ENCODE data around the gene CTDSP2. TPM values are rescaled to one million over a fixed set of nuclear protein-coding genes. Genes with fewer than 3 reads are reported as not detected.

CTDSP2 gene
- total RNA-seq, 2 donors from 2014 or later: 67.6 to 105 TPM

DNA sequence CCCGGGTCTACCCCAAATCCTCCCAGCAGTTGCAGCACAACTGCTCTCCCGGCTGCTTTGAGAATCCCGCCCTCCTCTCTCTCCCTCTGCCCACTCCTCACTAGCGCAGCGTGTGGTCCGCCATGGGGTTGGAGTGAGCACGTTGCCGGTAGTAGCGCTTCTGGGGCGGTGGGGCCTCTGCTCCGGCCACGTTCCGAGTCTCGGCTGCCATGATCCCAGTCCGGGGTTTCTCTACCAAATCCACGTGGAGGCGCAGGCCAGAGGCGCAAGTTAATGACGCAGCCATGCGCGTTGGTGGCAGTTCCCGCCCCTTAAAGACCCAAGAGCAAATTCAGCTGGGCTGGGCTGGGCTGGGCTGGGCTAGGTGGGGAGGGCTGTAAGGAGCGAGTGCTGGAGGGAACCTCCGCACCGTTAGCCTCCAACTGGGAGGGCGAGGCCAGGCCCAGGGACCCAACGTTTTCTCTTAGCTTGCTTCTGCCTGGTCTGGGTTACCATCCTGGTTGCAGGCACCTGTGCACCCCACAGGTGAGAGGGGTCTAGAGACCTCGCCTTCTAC is 74.6 kb downstream of the CTDSP2 start, which contains the start of gene METTL1:
Gene METTL1, minus strand, starts transcription at position 233 of the 556 bp plus-strand sequence. Its CDS starts 22 bp downstream, at position 211.
- peak; percentile 97 for DNase-seq (ENCODE audit: low spot score)
- Histone ChIP-seq H3K4me3 (peak within 1 kb of the TSS; percentile 61 to 89), H3K36me3 (peaks cover 16% of the 10 kb centered on the region), H3K4me1 (peaks cover 0 to 28% of the 10 kb centered on the region in 2 donors), H3K27me3 (no peaks in the 10 kb centered on the region), H3K27ac (peak within 1 kb of the TSS; percentile 93 to 94), H3K9me3 (no peaks in the 10 kb centered on the region)
- TF ChIP-seq CTCF (IDR thresholded peaks at IDR 0.05): no peak

DNA sequence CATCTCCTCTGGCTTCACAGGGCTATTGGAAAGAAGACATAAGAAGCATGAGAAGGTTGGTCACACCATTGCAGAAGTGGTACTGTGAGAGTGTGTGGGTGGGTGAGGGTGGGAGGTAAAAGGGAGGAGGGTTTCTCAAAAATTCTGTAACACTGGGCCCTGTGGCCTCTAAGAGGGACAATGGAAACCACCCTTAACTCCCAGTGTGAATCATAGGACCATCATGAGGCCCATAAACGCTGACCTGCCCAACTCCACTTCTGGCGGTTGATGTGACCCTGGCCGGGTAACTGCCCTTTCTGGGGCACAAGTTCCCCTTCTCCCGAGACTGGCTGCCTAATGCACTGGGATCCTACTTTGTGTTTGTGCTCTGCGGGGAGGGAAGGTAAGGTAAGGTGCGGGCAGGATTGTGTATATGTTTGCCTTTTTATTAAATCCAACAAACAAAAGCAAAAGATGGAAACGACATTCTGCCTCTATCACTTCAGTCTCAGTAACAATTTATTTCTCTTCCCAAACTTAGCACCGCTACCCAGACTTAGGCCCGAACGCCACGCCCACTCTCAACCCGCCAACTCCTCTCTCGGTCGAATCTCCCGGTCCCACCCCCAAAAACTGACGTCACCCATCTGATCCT is 75.2 kb downstream of the CTDSP2 start:
- DNase-seq (ENCODE audit: low spot score): peak; percentile 90
- Histone ChIP-seq H3K4me1 (peaks cover 0 to 34% of the 10 kb centered on the region in 2 donors), H3K4me3 (peak overlapping the region; percentile 61 to 89), H3K27ac (peak overlapping the region; percentile 93 to 94), H3K36me3 (peaks cover 16% of the 10 kb centered on the region), H3K9me3 (no peaks in the 10 kb centered on the region), H3K27me3 (no peaks in the 10 kb centered on the region)
- TF ChIP-seq CTCF (IDR thresholded peaks at IDR 0.05): no peak

GRCh38 chr12:57770734-57771133 is 75.8 kb downstream of the CTDSP2 start:
- H3K27ac ChIP-seq: no peak overlapping the region
- H3K36me3 ChIP-seq: peaks cover 16% of the 10 kb centered on the region
- peaks cover 0 to 40% of the 10 kb centered on the region in 2 donors for H3K4me1 ChIP-seq
- no peak for DNase-seq (ENCODE audit: low spot score)
- peaks cover 0 to 4% of the 10 kb centered on the region in 2 donors for H3K27me3 ChIP-seq
- no peak overlapping the region for H3K4me3 ChIP-seq
- H3K9me3 ChIP-seq: no peaks in the 10 kb centered on the region
- TF ChIP-seq CTCF (IDR thresholded peaks at IDR 0.05): no peak

MicroRNA genes within 50 kb of the gene (microRNA counts, 767-probe panel; counts per million panel counts)
- 4,192 to 9,591 counts per million in 2 donors for microRNA hsa-miR-26a-5p

Small RNAs within 50 kb of the gene (microRNA-seq; reads per million reads assigned to microRNA genes)
- gene MIR26A2 (ENCODE audit: borderline number of aligned reads in 2 of 2, borderline replicate concordance in 1 of 2): 796 to 889 reads per million in 2 donors

Other genes with a start within 250 kb of the CTDSP2 start
- gene DTX3, start 241.9 kb downstream of the CTDSP2 start, total RNA-seq: 10 to 100 TPM; 22.3 to 32.5 TPM
- gene ARHGEF25, start 235.3 kb downstream of the CTDSP2 start, total RNA-seq: 10 to 100 TPM in 1 of 2 donors, 1 to 10 TPM in 1; 7.4 to 11.0 TPM
- gene B4GALNT1, start 213.5 kb downstream of the CTDSP2 start, total RNA-seq: 1 to 10 TPM; 3.5 to 4.4 TPM
- 100 to 1,000 TPM; 161 to 173 TPM for gene OS9, start 152.6 kb downstream of the CTDSP2 start, total RNA-seq
- 1 to 10 TPM in 1 of 2 donors, under 1 TPM in 1; 0.75 to 4.8 TPM for gene AGAP2, start 108.0 kb downstream of the CTDSP2 start, total RNA-seq
- gene TSPAN31, start 101.7 kb downstream of the CTDSP2 start, total RNA-seq: 10 to 100 TPM; 50.3 to 59.6 TPM
- 10 to 100 TPM; 32.1 to 59.7 TPM for gene CDK4, start 94.4 kb downstream of the CTDSP2 start, total RNA-seq
- gene MARCHF9, start 91.6 kb downstream of the CTDSP2 start, total RNA-seq: 10 to 100 TPM in 1 of 2 donors, 1 to 10 TPM in 1; 8.4 to 11.6 TPM
- gene CYP27B1, start 79.7 kb downstream of the CTDSP2 start, total RNA-seq: under 1 TPM; 0.28 to 0.33 TPM
- gene METTL1, start 74.6 kb downstream of the CTDSP2 start, total RNA-seq: 1 to 10 TPM; 1.5 to 8.5 TPM
- 1 to 10 TPM; 1.9 to 3.6 TPM for gene EEF1AKMT3, start 74.1 kb downstream of the CTDSP2 start, total RNA-seq
- 10 to 100 TPM; 20.0 to 23.2 TPM for gene TSFM, start 63.9 kb downstream of the CTDSP2 start, total RNA-seq
- 1 to 10 TPM; 1.3 to 2.6 TPM for gene AVIL, start 28.0 kb downstream of the CTDSP2 start, total RNA-seq
- gene ATP23, start 94.8 kb upstream of the CTDSP2 start, total RNA-seq: 1 to 10 TPM; 2.6 to 6.0 TPM

Data from right atrium auricular region (tissue), 2 donors.